ENCODE data around the gene NKAIN2. TPM values are rescaled to one million over a fixed set of nuclear protein-coding genes. Genes with fewer than 3 reads are reported as not detected.
"Not testable (repeated sequence)": the region's sequence is repeated elsewhere in the genome, so short reads cannot be mapped to it uniquely, and the experiment has no call there.

The NKAIN2 gene
- total RNA-seq, 1 donor: under 0.01 TPM

DNA sequence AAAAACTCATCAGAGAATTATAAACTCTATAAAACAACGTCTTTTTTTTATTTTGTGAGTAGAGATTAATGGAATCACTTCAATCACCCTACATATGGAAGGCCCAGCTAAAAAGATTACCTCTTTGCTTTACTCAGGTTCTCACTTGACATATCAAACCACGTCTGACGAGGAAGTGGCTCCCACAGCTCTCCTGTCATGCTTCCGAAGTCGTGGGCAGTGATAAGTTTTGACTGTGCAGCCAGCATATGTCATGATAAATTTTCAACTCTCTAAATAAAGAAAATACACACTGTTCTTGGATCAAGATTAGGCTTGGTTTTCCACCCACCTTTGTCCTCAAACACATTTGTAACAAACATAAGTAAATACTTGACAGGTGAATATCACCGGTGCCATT lies 879.1 kb downstream of the NKAIN2 start:
- TF ChIP-seq, protein P1, sequence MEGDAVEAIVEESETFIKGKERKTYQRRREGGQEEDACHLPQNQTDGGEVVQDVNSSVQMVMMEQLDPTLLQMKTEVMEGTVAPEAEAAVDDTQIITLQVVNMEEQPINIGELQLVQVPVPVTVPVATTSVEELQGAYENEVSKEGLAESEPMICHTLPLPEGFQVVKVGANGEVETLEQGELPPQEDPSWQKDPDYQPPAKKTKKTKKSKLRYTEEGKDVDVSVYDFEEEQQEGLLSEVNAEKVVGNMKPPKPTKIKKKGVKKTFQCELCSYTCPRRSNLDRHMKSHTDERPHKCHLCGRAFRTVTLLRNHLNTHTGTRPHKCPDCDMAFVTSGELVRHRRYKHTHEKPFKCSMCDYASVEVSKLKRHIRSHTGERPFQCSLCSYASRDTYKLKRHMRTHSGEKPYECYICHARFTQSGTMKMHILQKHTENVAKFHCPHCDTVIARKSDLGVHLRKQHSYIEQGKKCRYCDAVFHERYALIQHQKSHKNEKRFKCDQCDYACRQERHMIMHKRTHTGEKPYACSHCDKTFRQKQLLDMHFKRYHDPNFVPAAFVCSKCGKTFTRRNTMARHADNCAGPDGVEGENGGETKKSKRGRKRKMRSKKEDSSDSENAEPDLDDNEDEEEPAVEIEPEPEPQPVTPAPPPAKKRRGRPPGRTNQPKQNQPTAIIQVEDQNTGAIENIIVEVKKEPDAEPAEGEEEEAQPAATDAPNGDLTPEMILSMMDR (IDR thresholded peaks at IDR 0.05; ENCODE audit: insufficient read depth, low read length): no peak
- no peak overlapping the region for H3K4me3 ChIP-seq (ENCODE audit: low read depth, low read length)
- DNase-seq (ENCODE audit: low read depth): no peak

DNA sequence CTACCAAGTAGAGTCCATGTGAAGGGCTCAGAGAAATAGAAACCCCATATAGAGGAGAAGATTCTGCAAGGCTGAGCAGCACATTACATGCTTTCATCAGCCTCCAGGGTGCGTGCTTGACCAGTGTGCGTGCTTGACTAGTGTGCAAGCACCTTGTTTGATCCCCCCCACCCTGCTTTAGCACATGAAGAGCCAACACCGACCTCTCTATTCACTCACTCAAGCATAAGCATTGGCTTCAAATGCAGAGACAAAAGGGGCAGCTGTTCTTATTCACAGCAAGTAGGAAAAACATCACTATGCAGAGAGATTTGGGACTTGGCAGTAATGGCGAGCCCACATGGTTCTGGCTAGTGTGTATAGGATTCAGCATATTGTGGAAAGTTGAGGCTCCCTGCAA lies 879.8 kb downstream of the NKAIN2 start:
- no peak overlapping the region for H3K4me3 ChIP-seq (ENCODE audit: low read depth, low read length)
- DNase-seq (ENCODE audit: low read depth): no peak
- TF ChIP-seq, protein P1 (IDR thresholded peaks at IDR 0.05; ENCODE audit: insufficient read depth, low read length): no peak

DNA sequence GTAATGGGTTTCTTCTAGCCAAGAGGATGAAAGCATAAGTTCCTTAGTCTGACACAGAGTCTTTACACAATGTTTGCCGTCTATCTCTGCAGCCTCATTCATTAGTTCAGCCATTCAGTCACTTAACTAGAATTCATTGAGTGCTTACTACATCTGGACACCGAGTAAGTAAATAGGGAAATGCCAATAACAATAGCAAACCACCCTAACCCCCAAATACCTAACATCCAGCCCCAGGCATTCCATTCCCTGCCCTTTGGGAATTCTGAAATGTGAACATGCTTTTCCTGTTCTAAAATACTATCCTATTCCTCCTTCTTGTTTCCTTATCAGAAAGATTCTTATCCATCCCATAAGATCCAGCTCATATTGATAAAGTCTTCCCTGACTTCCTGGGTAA lies 881.0 kb downstream of the NKAIN2 start:
- no peak overlapping the region for H3K4me3 ChIP-seq (ENCODE audit: low read depth, low read length)
- DNase-seq (ENCODE audit: low read depth): no peak

DNA sequence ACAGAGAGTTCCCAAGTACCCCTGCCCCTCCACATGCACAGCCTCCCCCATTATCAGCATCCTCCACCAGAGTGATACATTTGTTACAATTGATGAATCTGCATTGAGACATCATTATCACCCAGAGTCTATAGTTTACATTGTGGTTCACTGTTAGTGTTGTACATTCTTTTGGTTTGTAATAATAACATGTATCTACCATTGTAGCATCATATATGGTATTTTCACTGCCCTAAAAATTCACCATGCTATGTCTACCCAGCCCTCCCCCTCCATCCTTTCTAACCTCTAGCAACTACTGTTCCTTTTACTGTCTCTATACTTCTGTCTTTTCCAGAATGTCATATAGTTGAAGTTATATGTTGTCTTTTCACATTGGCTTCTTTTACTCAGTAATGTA lies 884.7 kb downstream of the NKAIN2 start:
- H3K4me3 ChIP-seq (ENCODE audit: low read depth, low read length): no peak overlapping the region
- DNase-seq (ENCODE audit: low read depth): no peak
- TF ChIP-seq, protein P1 (IDR thresholded peaks at IDR 0.05; ENCODE audit: insufficient read depth, low read length): no peak

More for the DNA sequence above, 881.0 kb downstream of the NKAIN2 start:
- TF ChIP-seq, protein P1 (IDR thresholded peaks at IDR 0.05; ENCODE audit: insufficient read depth, low read length): no peak

DNA sequence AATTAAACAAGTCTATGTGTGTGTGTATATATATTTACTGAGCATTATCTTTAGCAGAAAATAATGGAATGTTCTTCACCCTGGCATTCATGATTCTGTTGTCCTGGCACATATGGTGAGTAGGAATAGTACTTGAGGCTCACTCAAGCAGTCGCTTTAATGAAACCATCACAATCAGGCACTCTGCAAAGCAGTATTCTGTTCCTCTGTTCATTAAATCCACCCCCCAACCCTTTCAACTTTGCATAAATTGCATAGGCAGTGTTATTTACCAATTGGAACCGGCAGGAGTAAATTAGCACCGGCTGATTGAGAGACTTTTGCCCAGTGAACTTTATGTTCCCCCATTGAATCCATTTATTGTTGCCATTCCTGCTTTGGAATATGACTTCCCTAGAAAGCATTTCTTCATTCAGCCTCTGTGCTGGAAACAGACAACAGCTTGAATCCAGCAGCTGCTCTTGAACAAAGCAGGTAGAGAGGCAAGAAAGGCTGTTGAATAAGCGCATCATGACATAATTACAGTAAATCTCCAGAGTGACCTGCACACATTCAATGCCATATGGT lies 890.6 kb downstream of the NKAIN2 start:
- no peak for DNase-seq (ENCODE audit: low read depth)
- no peak overlapping the region for H3K4me3 ChIP-seq (ENCODE audit: low read depth, low read length)
- TF ChIP-seq, protein P1 (IDR thresholded peaks at IDR 0.05; ENCODE audit: insufficient read depth, low read length): no peak

DNA sequence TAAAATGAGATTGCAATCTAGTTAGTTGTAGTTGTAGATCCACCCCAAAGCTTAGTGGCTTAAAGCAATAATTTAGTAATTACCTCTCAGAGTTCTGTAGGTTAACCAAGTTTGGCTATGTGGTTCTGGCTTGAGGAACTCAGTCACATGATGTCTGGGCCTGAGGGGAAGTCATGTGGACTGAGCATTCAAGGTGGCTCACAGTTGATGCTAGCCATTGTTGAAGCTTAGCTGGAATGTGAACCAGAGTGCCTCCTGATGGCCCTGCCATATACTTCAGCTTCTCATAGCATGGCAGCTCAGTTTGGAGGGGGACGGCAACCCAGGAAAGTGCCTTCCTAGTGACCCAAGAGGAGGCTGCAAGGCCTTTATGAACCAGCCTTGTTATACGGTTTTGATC lies 895.4 kb downstream of the NKAIN2 start:
- TF ChIP-seq, protein P1 (IDR thresholded peaks at IDR 0.05; ENCODE audit: insufficient read depth, low read length): no peak
- no peak for DNase-seq (ENCODE audit: low read depth)
- no peak overlapping the region for H3K4me3 ChIP-seq (ENCODE audit: low read depth, low read length)

DNA sequence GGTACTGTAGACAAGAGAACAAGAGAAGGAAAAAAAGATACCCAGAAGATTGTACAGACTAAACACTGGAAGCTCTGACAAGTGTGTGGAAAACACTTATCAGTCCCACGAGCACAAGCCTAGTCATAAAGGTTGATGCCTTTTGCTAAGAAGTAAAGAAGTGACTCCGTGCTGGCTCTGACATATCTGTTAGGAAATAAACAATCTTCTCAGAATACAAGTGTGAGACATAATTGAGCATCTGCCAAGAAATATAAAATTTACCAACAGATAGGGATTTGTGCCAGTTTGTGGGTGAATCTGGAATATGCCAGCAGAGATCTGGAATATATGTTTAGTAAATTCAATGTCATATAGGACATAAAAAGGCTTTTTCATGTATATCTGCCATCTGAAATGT lies 899.9 kb downstream of the NKAIN2 start:
- DNase-seq (ENCODE audit: low read depth): no peak
- no peak overlapping the region for H3K4me3 ChIP-seq (ENCODE audit: low read depth, low read length)
- TF ChIP-seq, protein P1 (IDR thresholded peaks at IDR 0.05; ENCODE audit: insufficient read depth, low read length): no peak

DNA sequence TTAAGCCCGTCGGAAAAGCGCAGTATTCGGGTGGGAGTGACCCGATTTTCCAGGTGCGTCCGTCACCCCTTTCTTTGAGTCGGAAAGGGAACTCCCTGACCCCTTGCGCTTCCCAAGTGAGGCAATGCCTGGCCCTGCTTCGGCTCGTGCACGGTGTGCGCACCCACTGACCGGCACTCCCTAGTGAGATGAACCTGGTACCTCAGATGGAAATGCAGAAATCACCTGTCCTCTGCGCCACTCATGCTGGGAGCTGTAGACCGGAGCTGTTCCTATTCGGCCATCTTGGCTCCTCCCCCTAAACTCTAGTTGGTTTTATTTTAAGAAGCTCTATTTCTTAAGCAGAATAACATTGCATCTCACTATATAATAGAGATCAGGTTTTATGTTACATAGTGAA lies 908.9 kb downstream of the NKAIN2 start:
- not testable (repeated sequence) for DNase-seq (ENCODE audit: low read depth); H3K4me3 ChIP-seq (ENCODE audit: low read depth, low read length)

Data from fibroblast of the aortic adventitia (primary cell).